ENCODE data around the gene AKR1C8. TPM values are rescaled to one million over a fixed set of nuclear protein-coding genes. Genes with fewer than 3 reads are reported as not detected.
"Not testable (repeated sequence)": the region's sequence is repeated elsewhere in the genome, so short reads cannot be mapped to it uniquely, and the experiment has no call there.

AKR1C8 gene
- total RNA-seq, 3 donors from 2014 or later: not detected

DNA sequence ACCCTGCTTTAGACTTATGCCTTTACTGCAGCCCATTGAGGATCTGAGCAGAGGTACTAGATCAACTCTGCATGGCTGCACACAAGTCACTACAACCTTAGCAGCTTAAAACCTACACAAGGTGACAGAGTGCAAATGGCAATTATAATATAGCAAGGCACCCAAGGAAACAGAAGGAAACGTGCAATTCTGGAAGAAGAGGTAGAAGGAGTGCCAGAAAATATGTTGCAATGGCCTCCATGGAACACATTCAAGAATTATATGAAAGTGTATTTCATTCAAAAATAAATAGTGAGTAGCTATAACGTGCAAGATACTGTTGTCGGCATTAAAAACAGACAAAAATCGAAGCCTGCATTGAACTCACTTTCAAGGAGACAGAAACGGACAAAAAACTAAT, 2.9 kb upstream of the AKR1C8 start:
- TF ChIP-seq CTCF (IDR thresholded peaks at IDR 0.05): no peak
- intact Hi-C loops (cut with DNase I, micrococcal nuclease): no loop called here
- ATAC-seq: no peak

DNA sequence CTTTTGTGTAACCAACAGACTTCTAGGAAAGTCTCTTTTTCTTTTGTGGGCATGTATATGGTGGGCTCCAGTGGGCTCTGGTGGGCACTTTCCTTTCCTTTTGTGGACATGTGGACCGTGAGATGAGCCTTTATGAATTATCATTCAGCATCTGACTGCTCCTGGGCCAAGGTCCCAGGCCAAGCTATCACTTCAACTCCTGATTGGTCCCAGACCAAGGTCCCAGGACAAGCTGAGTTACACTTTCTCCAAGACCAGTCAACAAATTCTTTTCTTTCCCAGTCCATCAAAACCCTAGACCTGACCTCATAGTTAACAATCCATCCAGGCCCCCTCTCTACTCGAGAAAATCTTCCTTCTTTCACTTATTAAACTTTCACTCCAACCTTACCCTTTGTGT, 1.0 kb downstream of the AKR1C8 start:
- TF ChIP-seq CTCF (IDR thresholded peaks at IDR 0.05): no peak
- no peak for ATAC-seq
- Histone ChIP-seq H3K36me3 (ENCODE audit: low read depth) (no peaks in the 10 kb centered on the region), H3K4me1 (ENCODE audit: low read depth) (no peaks in the 10 kb centered on the region), H3K4me3 (no peak overlapping the region), H3K9me3 (no peaks in the 10 kb centered on the region)
- no peak for DNase-seq
- intact Hi-C loops (cut with DNase I, micrococcal nuclease): no loop called here

More for the DNA sequence above, 2.9 kb upstream of the AKR1C8 start:
- H3K9me3 ChIP-seq: no peaks in the 10 kb centered on the region
- no peak for DNase-seq
- H3K36me3 ChIP-seq (ENCODE audit: low read depth): no peaks in the 10 kb centered on the region
- no peak overlapping the region for H3K4me3 ChIP-seq
- H3K4me1 ChIP-seq (ENCODE audit: low read depth): no peaks in the 10 kb centered on the region

- H3K9me3 ChIP-seq; H3K4me3 ChIP-seq; H3K36me3 ChIP-seq (ENCODE audit: low read depth); DNase-seq; H3K4me1 ChIP-seq (ENCODE audit: low read depth); ATAC-seq; intact Hi-C loops (cut with DNase I, micrococcal nuclease): not testable (repeated sequence)
Measured at GRCh38 chr10:5180503-5180902, 4.4 kb downstream of the AKR1C8 start.

DNA sequence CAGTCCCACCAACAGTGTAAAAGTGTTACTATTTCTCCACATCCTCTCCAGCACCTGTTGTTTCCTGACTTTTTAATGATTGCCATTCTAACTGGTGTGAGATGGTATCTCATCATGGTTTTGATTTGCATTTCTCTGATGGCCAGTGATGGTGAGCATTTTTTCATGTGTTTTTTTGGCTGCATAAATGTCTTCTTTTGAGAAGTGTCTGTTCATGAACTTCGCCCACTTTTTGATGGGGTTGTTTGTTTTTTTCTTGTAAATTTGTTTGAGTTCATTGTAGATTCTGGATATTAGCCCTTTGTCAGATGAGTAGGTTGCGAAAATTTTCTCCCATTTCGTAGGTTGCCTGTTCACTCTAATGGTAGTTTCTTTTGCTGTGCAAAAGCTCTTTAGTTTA, 9.4 kb downstream of the AKR1C8 start:
- ATAC-seq; intact Hi-C loops (cut with DNase I, micrococcal nuclease); H3K36me3 ChIP-seq (ENCODE audit: low read depth); DNase-seq; H3K9me3 ChIP-seq; H3K4me3 ChIP-seq; H3K4me1 ChIP-seq (ENCODE audit: low read depth): not testable (repeated sequence)

DNA sequence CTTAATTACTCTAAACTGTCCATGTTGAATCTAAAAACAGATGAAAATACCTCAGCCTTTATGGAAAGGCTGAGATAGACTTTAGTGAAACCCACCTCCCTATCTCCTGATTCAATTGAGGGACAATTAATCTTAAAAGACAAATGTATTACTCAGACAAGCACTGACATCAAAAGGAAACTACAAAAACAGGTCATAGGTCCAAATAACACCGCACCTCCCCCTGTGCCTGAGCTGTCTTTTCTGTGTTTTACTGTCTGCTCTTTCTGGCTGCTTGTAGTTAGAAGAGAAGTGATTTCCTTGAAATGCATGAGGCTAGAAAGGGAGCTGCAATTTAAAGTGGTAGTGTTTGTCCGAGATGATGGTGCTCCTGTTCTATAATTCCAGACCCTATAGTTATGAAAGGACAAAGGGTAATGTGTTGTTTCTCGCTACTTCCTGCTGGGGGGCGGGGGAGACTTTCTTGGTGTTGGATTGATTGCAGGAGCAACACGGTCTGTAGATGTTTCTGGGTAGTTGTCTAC, 16.0 kb downstream of the AKR1C8 start:
- TF ChIP-seq CTCF (IDR thresholded peaks at IDR 0.05): no peak
- no peak overlapping the region for H3K4me3 ChIP-seq
- H3K9me3 ChIP-seq: peaks cover 37% of the 10 kb centered on the region
- no peaks in the 10 kb centered on the region for H3K36me3 ChIP-seq (ENCODE audit: low read depth)
- ATAC-seq (no peak), DNase-seq (no peak)
- no peaks in the 10 kb centered on the region for H3K4me1 ChIP-seq (ENCODE audit: low read depth)
- intact Hi-C loops (cut with DNase I, micrococcal nuclease): no loop called here

DNA sequence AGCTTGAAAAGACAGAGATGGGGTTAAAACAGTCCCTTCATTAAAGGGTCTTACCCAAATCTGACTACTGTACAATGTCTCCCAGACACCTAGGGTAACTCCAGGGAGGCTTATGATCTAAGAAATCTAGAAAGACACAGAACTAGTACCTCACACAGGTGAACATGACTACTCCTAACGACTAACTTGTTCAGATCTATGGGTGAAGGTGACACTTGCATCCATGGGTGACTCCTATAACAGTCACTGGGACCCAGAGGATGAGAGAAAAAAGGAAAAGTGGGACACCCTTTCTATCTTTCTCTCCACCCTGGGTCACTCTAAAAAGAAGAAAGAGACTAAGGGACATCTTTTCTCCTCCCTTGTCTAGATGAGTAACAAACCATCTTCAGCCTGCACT, 19.2 kb downstream of the AKR1C8 start:
- H3K9me3 ChIP-seq: peaks cover 51% of the 10 kb centered on the region
- no peaks in the 10 kb centered on the region for H3K36me3 ChIP-seq (ENCODE audit: low read depth)
- H3K4me1 ChIP-seq (ENCODE audit: low read depth): no peaks in the 10 kb centered on the region
- no peak for ATAC-seq
- DNase-seq: no peak
- intact Hi-C loops (cut with DNase I, micrococcal nuclease): no loop called here
- no peak for TF ChIP-seq CTCF (IDR thresholded peaks at IDR 0.05)
- no peak overlapping the region for H3K4me3 ChIP-seq

- no peak for TF ChIP-seq CTCF (IDR thresholded peaks at IDR 0.05)
- intact Hi-C loops (cut with DNase I, micrococcal nuclease): no loop called here
Measured at GRCh38 chr10:5163487-5163886, 21.5 kb downstream of the AKR1C8 start.

More at GRCh38 chr10:5163487-5163886, 21.5 kb downstream of the AKR1C8 start:
- DNase-seq: no peak
- H3K9me3 ChIP-seq: peaks cover 48% of the 10 kb centered on the region
- no peaks in the 10 kb centered on the region for H3K4me1 ChIP-seq (ENCODE audit: low read depth)
- H3K4me3 ChIP-seq: no peak overlapping the region
- ATAC-seq: no peak
- no peaks in the 10 kb centered on the region for H3K36me3 ChIP-seq (ENCODE audit: low read depth)

Measured in mucosa of descending colon (tissue), 3 donors.